ENCODE measurements around the gene DACT2.

GRCh38 chr6:168292826-168293225, 26.8 kb downstream of the DACT2 start:
- TF ChIP-seq EZH2 (IDR thresholded peaks at IDR 0.05; ENCODE audit: borderline replicate concordance, low read depth, low read length, severe bottlenecking), result no peak
- no peak for TF ChIP-seq CTCF (IDR thresholded peaks at IDR 0.05; ENCODE audit: borderline replicate concordance, extremely low read depth, low read length, poor library complexity, severe bottlenecking)
